ENCODE results near the gene TMEM225B.
"Not testable (repeated sequence)": the region's sequence is repeated elsewhere in the genome, so short reads cannot be mapped to it uniquely, and the experiment has no call there.

The TMEM225B gene, protein sequence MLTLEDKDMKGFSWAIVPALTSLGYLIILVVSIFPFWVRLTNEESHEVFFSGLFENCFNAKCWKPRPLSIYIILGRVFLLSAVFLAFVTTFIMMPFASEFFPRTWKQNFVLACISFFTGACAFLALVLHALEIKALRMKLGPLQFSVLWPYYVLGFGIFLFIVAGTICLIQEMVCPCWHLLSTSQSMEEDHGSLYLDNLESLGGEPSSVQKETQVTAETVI

GRCh38 chr7:99597762-99598501 is at the start of gene TMEM225B:
TMEM225B (plus strand) TSS chr7:99598267; CDS start chr7:99604389, 6,122 bp downstream.
- no peak for DNase-seq (ENCODE audit: low spot score)

DNA sequence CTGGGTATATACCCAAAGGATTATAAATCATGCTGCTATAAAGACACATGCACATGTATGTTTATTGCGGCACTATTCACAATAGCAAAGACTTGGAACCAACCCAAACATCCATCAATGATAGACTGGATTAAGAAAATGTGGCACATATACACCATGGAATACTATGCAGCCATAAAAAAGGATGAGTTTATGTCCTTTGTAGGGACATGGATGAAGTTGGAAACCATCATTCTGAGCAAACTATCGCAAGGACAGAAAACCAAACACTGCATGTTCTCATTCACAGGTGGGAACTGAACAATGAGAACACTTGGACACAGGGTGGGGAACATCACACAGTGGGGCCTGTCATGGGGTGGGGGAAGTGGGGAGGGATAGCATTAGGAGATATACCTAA is 48.5 kb upstream of the TMEM225B start:
- DNase-seq (ENCODE audit: low spot score), result not testable (repeated sequence)

- DNase-seq (ENCODE audit: low spot score), result no peak
Measured at GRCh38 chr7:99551334-99551733, 46.7 kb upstream of the TMEM225B start.

GRCh38 chr7:99551767-99552463 is 46.2 kb upstream of the TMEM225B start, which contains the start of gene FAM200A:
FAM200A (minus strand) TSS chr7:99552114; CDS start chr7:99548407, 3,707 bp downstream.
- DNase-seq (ENCODE audit: low spot score), result peak; percentile 92

- no peak for DNase-seq (ENCODE audit: low spot score)
Measured at GRCh38 chr7:99553039-99553438, 45.0 kb upstream of the TMEM225B start.

DNA sequence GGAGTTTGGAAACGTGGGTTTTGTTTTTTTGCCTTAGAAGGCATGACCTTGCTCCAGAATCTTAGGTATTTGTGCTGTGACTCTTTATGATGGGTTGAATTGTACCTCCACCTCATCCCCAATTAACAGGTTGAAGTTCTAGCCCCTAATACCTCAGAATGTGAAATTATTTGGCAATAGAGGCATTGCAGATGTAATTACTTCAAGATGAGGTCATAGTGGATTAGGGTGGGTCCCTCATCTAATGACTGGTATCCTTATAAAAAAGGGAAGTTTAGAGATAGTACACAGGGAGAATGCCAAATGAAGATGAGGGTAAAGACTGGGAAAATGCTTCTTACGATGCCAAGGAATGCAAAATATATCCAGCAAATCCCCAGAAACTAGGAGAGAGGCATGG is 43.1 kb upstream of the TMEM225B start:
- no peak for DNase-seq (ENCODE audit: low spot score)

DNA sequence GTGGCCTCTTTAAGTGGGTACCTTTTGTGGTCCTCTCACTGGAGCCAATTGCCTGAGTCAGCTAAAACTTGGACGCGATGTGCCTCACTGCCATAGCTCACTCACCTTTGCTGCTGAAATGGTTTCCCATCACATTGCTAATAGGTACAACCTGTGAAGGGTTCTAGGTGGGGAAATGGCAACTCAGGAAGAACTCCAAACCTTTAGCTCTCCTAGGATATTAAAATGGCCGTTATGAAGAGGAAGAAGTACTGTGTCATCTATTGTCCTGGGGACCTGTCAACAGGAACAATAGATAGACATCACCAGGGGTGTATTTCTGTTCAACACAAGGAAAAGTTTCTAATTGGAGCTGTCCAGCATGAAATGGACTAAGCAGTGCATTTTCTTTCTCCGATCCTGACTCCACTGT is 40.9 kb upstream of the TMEM225B start:
- DNase-seq (ENCODE audit: low spot score), result no peak

- DNase-seq (ENCODE audit: low spot score), result no peak
Measured at GRCh38 chr7:99557940-99558305, 40.1 kb upstream of the TMEM225B start.

GRCh38 chr7:99558306-99559174 is 39.5 kb upstream of the TMEM225B start, which contains the start of gene ZNF655:
ZNF655 (plus strand) TSS chr7:99558642; CDS start chr7:99560560, 1,918 bp downstream.
- DNase-seq (ENCODE audit: low spot score), result peak; percentile 79

DNA sequence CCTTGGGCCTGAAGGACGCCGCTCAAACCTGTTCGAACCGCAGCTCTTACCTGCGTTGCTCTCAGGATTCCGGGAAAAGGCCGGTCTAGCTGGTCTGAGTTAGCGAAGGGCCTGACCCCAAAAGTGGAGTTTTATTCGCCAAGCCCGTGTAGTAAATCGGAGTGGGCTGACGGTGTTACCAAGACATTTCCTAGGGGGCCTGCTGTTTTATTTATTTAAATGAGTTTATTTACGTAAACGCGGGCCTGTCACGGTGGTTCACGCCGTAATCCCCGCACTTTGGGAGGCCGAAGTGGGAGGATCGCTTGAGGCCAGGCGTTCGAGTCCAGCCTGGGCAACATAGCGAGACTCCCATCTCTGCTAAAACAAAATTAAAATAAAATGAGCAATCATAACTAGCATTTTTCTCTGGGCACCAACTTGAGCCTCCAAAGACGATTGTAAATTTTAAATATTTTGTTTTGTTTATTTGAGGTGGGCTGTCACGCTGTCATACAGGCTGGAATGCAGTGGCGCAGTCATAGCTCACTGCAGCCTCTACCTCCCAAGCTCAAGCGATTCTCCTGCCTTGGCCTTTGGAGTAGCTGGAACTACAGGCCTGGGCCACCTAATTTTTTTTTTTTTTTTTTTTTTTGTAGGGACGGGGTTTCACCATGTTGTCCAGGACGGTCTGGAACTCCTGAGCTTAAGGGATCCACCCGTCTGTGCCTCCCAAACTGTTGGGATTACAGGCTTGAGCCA is 38.7 kb upstream of the TMEM225B start:
- no peak for DNase-seq (ENCODE audit: low spot score)

GRCh38 chr7:99560834-99561736 is 37.0 kb upstream of the TMEM225B start:
- DNase-seq (ENCODE audit: low spot score), result no peak

DNA sequence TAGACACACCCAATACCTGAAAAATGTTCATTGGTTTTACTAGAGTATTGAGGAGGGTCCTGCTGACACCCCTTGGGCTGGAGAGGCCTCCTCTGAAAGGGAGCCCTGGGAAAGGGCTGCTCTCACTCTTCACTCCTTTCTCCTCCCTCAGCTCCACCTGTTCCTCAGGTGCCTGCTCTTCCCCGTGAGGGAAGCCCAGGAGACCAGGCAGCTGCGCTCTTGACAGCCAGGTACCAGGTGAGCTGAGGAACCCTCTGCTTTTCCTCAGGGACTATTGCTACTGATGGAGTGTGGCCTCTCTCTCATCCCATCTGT is 36.4 kb upstream of the TMEM225B start:
- no peak for DNase-seq (ENCODE audit: low spot score)

DNA sequence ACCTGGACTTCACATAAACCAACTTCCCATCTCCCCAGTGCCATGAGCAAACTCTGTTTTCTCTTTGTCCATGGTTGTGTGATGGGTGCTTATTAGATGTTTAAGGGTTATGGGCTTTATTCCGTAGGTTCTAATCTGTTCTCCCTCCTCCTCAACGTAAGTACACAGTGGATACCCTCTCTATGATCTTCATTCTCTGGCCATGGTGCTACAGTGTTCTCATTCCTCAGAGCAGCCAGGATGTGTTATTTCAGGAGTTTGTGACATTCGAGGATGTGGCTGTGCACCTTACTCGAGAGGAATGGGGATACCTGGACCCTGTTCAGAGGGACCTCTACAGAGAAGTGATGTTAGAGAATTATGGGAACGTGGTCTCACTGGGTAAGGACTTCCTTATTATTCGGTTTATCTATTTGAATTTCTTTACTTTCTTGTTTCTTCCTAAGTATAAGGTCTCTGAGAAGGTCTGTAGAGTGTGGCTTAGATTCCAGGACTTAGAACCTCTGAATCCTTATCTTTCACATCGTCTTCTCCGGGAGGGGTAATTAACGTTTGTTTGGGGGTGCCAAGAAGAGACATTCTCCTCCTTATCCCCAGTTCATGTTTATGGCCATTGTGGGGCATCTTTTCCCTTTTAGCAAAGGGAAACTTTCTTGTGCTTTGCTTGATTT is 35.8 kb upstream of the TMEM225B start:
- no peak for DNase-seq (ENCODE audit: low spot score)

- DNase-seq (ENCODE audit: low spot score), result peak; percentile 99
Measured at GRCh38 chr7:99562832-99563231, 35.2 kb upstream of the TMEM225B start.

GRCh38 chr7:99563650-99564049 is 34.4 kb upstream of the TMEM225B start:
- peak; percentile 63 for DNase-seq (ENCODE audit: low spot score)

GRCh38 chr7:99568770-99569169 is 29.3 kb upstream of the TMEM225B start:
- DNase-seq (ENCODE audit: low spot score), result not testable (repeated sequence)

GRCh38 chr7:99571768-99572167 is 26.3 kb upstream of the TMEM225B start:
- DNase-seq (ENCODE audit: low spot score), result no peak

- no peak for DNase-seq (ENCODE audit: low spot score)
Measured at GRCh38 chr7:99573257-99573656, 24.8 kb upstream of the TMEM225B start.

GRCh38 chr7:99576251-99576650 is 21.8 kb upstream of the TMEM225B start:
- DNase-seq (ENCODE audit: low spot score), result no peak
